VCaP (cell line): ENCODE measurements around the gene ZNF488.

Experiments
- H3K27ac ChIP-seq: fragments of 450-650 bp; 2 replicates; pipeline ENCODE4 v1.5.1; 2017
- CTCF ChIP-seq: fragments of 450-650 bp; conservative IDR thresholded peaks from 2 replicates; pipeline ENCODE4 v1.5.1; 2017; ENCODE audit warnings: mild to moderate bottlenecking, moderate library complexity

ZNF488 gene

GRCh38 chr10:47340608-47341170 is 43.4 kb downstream of the ZNF488 start:
- no peak overlapping the region for H3K27ac ChIP-seq
- TF ChIP-seq CTCF: peak; percentile 91

GRCh38 chr10:47339759-47340607 is 44.1 kb downstream of the ZNF488 start:
- no peak overlapping the region for H3K27ac ChIP-seq
- TF ChIP-seq CTCF: no peak

- no peak for TF ChIP-seq CTCF
- no peak overlapping the region for H3K27ac ChIP-seq
Measured at GRCh38 chr10:47339186-47339735, 44.8 kb downstream of the ZNF488 start.

- no peak overlapping the region for H3K27ac ChIP-seq
- TF ChIP-seq CTCF: no peak
Measured at GRCh38 chr10:47337310-47337709, 46.8 kb downstream of the ZNF488 start.

- no peak for TF ChIP-seq CTCF
- no peak overlapping the region for H3K27ac ChIP-seq
Measured at GRCh38 chr10:47336387-47337134, 47.5 kb downstream of the ZNF488 start.

GRCh38 chr10:47335906-47336305 is 48.2 kb downstream of the ZNF488 start:
- no peak for TF ChIP-seq CTCF

More at GRCh38 chr10:47335906-47336305, 48.2 kb downstream of the ZNF488 start:
- H3K27ac ChIP-seq: no peak overlapping the region
